NCI-H2107 treated with DMSO at 0.1 percent for 48 hours (cell line): ENCODE measurements around the gene IER3IP1.
A peak's percentile ranks its signal among the peaks of the same experiment; 100 is the strongest.
"Not testable (repeated sequence)": the region's sequence is repeated elsewhere in the genome, so short reads cannot be mapped to it uniquely, and the experiment has no call there.

ENCODE experiments used
- DNase-seq: peaks from one replicate; lab custom pipeline; 2025; ENCODE audit not compliant: unreplicated experiment; lab: John Stamatoyannopoulos, UW

IER3IP1 gene

GRCh38 chr18:47160256-47160655, 15.9 kb downstream of the IER3IP1 start:
- DNase-seq, result no peak

DNA sequence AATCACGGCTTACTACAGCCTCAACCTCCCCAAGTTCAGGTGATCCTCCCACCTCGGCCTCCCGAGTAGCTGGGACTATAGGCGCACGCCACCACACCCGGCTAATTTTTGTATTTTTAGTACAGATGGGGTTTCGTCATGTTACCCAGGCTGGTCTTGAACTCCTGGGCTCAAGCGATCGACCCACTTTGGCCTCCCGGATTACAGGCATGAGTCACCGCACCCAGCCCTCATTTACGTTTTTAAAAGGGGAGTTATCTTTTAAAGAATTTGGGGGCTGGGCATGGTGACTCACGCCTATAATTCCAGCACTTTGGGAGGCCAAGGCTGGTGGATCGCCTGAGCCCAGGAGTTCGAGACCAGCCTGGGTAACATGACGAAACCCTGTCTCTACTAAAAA, 17.8 kb downstream of the IER3IP1 start:
- DNase-seq, result not testable (repeated sequence)

DNA sequence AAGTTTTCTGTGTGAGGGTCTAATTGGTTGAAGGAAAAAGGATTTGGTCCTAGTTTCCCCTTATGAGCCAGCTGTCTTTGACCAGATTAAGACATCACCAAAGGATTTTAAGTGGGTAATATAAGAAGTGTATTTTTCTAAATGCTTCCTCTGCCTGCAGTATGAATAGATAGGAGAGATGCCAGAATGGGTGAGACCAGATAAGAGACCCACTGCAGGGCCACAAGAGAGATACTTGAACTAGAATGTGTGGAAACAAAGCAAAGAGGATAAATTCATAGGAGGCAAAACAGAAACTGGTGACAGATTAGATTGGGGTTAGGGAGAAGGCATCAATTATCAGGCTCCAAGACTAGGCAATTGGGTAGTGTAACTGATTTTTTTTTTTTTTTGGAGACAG, 24.7 kb downstream of the IER3IP1 start:
- DNase-seq, result peak; percentile 19

DNA sequence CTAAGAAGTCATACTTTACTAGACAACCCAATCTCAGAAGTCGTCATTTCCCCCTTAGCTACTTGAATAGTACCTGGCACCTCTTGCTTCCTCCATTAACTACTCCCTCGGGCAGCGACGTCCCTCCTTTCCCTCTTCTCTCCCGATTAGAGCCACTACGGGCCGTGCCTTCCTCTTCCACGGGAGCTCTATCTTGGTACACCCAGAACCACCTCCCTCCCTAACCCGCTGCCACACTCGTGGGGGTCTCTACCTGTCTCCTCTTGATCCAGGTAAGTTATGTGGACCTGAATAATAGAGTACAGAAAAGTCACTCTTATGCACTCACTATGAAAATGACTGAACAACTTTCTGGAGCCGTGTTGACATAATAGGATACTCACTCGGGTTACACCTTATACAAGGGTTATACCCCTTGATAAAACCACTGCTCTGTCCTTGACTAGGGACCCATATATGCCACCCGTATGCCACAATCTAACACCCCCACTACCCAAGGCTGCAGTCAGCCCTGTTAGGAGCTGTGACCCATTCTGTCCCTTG, 25.3 kb downstream of the IER3IP1 start:
- peak; percentile 65 for DNase-seq

- peak; percentile 65 for DNase-seq
These were observed 25.9 kb downstream of the IER3IP1 start, which contains the start of gene HDHD2 for GRCh38 chr18:47150029-47150823. HDHD2 (minus strand) TSS chr18:47150500; CDS start chr18:47136439, 14,061 bp downstream.

GRCh38 chr18:47149457-47150028, 26.6 kb downstream of the IER3IP1 start:
- DNase-seq, result no peak

DNA sequence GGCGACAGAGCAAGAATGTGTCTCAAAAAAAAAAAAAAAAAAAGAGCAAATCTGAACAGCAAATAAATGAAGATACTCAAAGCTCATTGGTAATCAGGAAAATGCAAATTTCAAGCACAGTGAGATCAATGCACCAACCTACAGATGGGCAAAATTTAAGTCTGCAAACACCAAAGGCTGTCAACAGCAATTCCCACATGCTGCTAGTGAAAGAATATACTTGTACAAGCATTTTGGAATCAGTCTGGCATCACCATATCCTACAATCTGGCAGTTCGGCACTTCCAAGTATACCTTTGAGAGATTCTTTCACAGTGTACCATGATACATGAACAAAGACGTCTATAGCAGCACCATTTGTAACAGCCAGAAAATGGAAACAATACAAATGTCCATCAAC, 30.0 kb downstream of the IER3IP1 start:
- no peak for DNase-seq

DNA sequence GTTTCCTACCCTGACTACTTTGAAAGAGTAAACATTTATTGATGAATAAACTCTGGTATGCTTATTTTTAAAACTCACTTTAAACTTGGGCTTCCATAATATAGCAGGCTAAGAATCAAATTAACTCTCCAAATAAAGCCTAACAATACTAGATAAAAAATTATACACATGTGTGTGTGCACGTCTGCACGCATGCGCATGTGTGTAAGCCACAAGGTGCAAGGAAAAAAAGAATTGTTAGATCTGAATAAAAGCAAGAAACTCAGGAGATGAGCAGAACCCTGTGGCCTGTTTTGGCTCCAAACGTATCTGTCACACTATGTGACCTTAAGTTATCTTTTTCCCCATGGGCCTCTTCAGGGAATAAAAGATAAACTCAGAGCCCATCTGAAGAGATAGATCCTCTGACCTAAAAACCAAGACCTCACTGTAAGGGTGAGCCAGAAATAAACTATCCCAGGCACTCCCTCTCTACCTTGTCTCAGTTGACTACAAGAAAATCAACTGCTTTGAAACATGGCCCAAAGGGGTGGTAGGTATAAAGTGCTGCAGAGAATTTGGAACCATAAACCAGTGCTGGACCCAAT, 32.2 kb downstream of the IER3IP1 start:
- no peak for DNase-seq

DNA sequence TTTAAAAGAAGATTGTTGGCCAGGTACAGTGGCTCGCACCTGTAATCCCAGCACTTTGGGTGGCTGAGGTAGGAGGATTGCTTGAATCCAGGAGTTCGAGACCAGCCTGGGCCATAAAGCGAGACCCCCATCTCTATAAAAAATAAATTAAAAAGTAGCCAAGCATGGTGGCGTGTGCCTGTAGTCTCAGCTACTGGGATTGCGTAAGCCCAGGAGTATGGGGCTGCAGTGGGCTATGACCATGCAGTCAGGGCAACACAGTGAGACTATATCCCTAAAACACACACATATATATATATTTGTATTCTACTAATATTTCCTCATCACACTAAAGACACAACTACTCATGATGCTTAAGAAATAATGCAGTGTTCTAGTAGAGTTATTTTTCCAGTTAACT, 33.0 kb downstream of the IER3IP1 start:
- no peak for DNase-seq

- no peak for DNase-seq
These were observed 34.9 kb downstream of the IER3IP1 start for GRCh38 chr18:47141289-47141688.

DNA sequence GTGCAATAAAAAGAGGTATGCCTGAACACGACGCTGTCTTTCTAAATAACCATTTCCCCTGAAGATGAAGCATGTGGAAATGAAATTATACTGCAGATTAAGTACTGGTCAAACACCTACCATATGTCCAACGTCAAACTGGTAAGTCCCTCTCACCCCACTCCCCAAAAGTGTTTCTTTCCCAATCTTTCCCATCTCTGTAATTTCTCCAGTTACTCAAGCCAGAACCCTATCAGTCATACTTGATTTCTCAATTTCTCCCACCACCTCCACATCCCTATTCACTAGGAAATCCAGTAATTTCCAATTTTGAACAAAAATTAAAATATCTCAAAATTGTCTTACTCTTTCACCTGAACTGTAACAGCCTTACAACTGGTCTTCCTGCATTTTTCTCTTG, 55.0 kb downstream of the IER3IP1 start:
- DNase-seq, result no peak

DNA sequence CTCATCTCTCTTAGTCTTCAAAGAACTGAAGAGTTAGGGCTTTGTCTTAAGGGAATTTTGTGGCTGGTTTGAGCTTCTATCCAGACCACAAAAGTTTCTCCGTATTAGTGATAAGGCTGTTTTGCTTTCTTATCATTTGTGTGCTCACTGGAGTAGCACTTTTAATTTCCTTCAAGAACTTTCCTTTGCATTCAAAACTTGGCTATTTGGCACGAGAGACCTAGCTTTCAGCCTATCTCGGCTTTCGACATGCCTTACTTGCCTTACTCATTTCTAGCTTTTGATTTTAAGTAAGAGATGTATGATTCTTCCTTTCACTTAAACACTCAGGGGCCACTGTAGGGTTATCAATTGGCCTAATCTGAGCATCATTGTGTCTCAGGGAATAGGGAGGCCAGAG, 55.7 kb downstream of the IER3IP1 start:
- no peak for DNase-seq

DNA sequence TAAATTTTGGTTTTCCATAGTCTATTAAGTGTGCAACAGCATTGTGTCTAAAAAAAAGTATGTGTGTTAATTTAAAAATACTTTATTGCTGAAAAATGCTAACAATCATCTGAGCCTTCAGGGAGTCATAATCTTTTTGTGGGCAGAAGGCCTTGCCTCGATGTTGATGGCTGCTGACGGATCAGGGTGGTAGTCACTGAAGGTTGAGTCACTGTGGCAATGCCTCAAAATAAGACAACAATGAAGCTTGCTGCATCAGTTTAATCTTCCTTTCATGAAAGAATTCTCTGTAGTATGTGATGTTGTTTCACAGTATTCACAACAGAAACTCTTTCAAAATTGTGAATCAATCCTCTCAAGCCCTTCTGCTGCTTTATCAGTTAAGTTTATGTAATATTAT, 57.2 kb downstream of the IER3IP1 start:
- DNase-seq, result no peak

DNA sequence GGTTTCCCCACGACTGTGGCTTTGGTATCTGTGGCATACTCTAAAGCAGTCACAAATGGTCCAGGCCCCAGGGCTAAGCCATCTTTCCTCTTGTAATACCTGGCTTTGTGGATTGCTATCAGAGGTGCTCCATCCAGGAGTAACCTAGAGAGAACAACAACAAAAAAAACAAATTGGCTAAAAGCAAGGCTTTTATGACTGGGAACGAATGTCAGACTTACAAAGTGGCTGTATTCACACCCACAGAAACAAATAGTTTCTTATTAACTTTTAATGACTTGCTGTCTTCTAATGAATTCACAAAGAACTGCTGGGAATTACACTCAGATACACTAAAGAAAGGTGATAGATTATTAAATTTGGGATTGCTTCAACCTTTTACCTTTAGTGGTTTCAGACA, 61.0 kb downstream of the IER3IP1 start:
- no peak for DNase-seq

GRCh38 chr18:47113796-47114540, 62.2 kb downstream of the IER3IP1 start:
- no peak for DNase-seq

GRCh38 chr18:47110492-47111274, 65.5 kb downstream of the IER3IP1 start:
- DNase-seq, result no peak

DNA sequence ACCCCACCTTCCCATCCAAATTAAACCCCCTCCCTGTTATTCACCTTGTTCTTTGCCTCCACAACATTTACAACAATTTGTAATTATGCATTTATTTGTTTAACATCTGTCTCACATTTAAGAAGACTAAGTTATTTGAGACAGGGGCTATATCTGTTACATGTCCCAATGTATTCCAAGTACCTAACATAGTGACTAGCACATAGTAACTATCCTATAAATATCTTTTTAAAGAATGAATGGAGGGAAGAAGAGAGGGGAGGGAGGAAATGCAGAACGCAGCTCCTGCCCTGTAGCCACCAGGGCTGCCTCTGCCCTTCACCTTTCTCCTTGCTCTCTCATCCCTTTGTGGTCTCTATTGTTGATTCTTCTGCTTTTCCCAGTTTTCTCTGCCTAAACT, 66.4 kb downstream of the IER3IP1 start:
- no peak for DNase-seq

DNA sequence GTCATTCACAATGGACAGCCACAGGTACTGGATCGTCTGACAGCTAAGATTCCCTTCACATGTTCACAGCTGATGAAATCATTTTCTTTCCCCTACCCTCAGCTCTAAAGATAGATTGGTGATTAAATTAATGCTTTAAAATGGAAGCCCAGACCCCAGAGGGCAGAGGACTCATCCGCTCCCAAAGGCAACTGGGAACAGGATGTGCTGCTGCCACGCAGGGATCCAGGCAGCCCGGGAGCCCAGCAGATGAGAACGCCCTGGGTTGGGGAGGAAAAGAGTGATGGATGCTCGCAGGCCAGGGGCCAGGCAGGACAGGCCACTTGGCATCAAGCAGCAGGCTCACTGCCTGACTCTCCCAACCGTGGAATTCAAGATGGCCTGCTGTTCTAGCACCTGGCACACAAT, 67.2 kb downstream of the IER3IP1 start:
- DNase-seq, result no peak

GRCh38 chr18:47108373-47108772, 67.8 kb downstream of the IER3IP1 start:
- no peak for DNase-seq
